M059J (cell line): ENCODE data around the gene CHAT. TPM values are rescaled to one million over a fixed set of nuclear protein-coding genes. Genes with fewer than 3 reads are reported as not detected.
A peak's percentile ranks its signal among the peaks of the same experiment; 100 is the strongest.

Source experiments
- DNase-seq: peaks from one replicate; pipeline ENCODE4 v3.0.0-alpha.2; 2012; ENCODE audit warnings: low read depth
- total RNA-seq: library from RNA; depleted of rRNA; stranded (reverse); fragments of >200 nt; shearing (Covaris generic); gene quantifications from 2 replicates; pipeline ENCODE4 v1.2.3, GENCODE V29; 2014

Gene CHAT
- total RNA-seq, 1 experiment from 2014 or later = not detected

GRCh38 chr10:49597426-49598163, 16.2 kb upstream of the CHAT start:
- DNase-seq = no peak

GRCh38 chr10:49598164-49598856, 15.5 kb upstream of the CHAT start:
- DNase-seq = no peak

DNA sequence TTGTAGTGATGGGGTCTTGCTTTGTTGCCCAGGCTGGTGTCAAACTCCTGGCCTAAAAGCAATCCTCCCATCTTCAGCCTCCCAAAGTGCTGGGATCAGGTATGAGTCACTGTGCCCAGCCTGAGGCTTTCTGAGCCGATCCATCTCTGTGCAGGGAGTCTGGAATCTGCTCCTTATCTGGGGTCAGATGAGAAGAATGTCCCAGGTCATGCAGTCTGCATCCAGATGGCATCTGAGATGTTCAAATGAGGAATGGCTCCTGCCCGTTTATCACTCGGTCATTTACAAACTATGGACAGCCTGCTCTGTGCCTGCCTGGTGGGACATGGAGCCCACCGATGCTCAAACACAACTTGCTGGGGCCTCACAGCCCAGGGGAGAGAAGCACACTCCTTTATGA, 14.9 kb upstream of the CHAT start:
- peak; percentile 78 for DNase-seq

DNA sequence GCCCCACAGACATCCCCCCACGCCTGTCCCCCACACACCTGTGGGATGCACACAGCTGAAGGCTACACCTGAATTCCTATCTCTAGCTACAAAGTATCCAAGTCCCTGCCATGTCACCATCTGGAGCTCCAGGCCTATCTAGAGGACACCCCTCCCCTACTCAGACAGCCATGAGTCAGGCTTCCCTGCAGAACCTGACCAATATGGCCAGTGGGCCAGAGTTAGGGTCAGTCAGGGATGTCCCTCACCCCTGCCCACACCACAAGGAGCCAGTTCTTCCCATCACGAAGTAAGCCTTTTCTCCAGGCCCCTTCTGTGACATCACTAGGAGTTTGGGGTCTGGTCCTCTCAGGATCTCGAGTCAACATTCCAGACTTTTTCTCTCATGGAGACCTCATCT, 14.3 kb upstream of the CHAT start:
- DNase-seq = no peak

DNA sequence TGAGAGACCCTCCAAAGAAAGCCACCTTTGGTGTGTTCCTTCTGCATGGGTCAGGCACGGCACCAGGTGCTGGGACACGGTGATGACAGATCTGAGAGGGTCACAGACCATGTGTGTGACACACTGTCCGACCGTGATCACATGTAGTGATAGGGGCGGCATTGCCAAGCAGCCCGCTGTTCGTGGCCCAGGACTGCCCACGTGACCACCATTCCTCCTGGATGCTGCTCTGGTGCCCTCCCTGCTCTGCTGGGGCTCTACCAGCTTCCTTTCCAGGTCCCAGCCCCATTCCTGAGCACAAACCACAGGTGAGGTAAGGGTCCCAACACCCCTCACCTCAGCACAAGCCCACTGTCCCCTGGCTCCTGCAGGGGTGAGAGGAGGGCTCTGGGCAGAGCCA, 13.8 kb upstream of the CHAT start:
- DNase-seq = no peak

DNA sequence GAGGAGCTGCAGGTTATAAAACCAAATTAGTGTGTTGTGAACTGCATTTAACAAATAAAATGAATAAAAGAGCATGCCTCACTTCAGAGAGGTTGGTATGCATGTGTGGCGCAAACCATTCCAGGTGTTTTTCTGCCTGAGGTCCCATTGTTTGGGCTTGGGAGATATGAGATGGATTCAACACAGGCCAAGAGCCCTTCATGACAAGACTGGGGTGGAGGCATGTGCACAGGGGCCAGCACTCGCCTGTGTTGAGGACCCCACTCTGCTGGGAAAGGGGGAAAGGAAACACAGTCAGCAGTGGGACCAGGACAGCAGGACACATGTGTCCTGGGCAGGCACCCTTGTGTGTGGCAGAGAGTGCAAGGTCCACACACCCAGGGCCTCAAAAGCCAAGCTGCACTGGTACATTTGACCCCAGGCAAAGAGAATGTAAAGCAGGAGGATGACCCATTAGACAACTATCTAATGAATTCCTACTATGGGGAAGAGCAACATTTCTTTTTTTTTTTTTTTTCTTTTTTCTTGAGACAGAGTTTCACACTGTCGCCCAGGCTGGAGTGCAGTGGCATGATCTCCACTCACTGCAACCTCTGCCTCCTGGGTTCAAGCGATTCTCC, 12.9 kb upstream of the CHAT start:
- peak; percentile 46 for DNase-seq

GRCh38 chr10:49601857-49602256, 12.0 kb upstream of the CHAT start:
- DNase-seq = peak; percentile 81

DNA sequence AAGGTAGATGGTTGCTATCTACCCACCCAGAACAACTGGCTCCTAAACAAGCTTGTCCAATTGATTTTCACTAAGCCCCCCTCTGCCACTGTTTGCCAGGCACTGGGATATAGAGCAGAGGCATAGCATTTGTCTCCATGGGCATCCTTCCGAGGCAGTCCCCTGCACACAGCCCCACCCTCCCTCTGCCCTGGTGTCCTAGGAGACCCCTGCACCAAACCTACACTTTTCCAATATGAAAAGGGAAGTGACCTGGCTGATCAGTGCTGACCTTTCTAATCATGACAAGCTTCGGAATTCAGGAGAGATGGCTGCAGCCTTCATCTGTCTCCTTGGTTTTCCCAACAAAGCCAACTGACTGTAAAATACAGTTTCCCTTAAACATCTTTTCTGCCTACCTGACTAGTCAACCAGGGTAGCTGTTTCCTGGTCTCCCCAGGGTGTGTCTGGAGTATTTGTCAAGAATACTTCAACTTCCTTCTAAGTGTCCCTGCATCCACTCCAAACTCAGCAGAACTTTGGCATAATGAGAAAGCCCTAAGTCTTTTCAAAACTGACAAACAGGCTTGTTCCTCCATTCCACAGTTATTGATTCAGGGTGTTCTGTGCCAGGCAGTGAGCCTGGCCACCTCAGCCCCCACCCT, 11.3 kb upstream of the CHAT start:
- no peak for DNase-seq

DNA sequence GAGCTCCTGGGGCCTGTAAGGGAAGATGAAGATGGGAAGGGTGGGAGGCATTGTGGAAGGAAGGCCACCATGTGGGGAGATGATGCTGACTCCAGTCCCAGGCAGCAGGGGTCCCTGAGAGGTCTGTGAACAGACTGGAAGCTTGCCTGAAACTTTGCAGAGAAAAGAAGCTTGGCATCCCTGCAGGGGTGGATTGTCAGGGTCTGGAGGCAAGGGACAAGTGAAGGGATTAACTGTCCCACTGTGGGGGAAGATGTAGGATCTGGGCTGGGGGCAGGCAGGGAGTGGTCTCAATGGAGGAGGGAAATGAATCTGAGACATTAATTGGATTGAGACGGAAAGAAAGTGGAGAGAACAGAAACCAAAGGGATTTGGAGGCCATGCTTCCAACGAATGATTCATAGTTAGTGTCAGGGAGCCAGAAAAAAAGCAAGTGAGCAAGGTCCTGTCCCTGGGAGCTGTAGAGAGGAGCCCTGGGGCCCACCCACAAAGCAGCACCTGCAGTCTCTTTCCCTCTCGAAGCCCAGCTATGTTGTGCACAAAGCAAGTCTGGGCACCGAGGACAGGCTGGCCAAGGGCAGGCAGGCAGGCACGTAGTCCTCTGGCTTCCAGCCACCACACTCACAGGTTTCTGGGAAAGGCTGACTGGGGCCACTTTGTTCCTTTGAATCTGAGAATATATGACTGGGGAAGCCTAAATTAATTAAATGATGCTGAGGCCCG, 8.5 kb upstream of the CHAT start:
- no peak for DNase-seq

GRCh38 chr10:49605939-49606509, 7.8 kb upstream of the CHAT start:
- DNase-seq = no peak

GRCh38 chr10:49606981-49607535, 6.8 kb upstream of the CHAT start:
- peak; percentile 68 for DNase-seq

DNA sequence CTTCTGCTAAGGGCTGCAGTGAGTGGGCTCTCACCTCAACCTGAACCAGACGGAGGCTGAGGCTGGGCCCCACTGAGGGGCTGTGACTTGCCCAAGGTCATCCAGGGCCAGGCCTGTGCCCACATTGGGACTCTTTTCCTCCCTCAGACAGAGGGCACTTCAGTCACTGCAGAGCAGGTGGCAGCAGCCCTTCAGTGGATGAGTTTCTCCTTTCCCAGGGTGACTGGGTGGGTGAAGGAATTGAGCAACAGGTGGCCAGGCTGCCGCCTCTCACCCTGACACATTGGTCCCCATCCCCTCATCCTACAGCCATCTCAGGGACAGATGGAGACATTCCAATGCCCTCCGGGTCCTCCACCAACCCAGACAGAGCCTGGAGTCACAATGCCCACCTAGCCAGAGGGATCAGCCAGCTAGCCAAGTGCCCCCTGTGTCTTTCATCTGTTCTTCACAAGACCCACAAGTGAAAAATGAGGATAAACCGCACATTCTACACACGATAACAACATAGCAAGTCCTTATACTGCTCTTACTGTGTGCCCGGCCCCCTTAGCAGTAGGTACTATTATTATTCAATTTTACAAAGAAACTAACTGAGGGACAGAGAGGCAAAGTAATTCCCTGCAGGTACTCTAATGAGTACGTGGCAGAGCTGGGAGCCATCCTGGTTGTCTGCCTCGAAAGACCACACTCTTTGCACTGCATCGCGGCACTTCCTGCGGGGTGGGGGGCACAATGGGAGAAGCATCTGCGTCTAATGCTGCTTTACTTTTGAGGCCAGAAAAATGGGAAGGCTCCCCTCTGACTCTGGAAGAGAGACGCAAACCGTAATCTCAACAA, 5.5 kb upstream of the CHAT start:
- DNase-seq = no peak

- DNase-seq = no peak
Observed at GRCh38 chr10:49609006-49609282, 4.9 kb upstream of the CHAT start.

DNA sequence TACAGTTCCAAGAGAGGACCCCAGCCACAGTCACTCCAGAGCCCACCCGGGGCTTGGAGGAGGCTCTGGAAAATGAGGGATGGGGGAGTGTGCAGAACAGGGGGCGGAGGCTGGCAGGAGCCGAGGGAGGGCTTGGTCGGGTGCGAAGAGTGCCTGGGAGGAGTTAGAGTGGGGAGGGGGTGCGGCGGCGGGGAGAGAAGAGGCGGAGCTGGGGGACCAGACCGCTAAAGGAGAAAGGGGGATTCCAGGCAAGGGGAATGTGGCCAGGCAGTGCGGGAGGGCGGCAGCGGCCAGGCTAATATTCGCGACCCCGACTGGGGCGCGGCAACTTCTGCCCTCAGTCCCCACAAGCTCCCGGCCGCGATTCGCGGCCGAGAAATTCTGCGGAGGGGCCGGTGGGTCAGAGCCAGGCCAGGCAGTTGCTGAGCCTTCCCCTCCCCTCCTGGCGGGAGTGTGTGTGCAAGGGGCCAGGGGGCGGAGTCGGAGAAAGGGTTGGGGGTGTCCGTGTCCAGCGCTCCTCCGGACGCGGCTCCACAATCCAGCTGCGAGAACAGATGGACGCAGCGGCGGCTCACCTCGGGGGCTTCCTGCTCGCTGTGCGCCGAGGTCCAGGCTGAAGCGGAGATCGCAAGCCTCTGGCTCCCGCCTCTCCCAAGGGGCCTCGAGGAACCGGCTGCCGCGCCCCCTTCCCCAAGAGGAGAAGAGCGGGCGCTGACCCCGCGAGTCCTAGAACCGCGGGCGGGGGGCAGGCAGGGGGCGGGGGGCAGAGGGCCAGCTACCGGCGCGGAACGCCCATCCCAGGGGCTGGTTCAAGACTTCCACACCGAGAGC, 4.3 kb upstream of the CHAT start:
- no peak for DNase-seq

- no peak for DNase-seq
Observed at GRCh38 chr10:49610114-49610457, 3.8 kb upstream of the CHAT start, which contains the start of gene SLC18A3. Gene SLC18A3, plus strand, starts transcription at chr10:49610310. Its CDS starts 431 bp downstream, at chr10:49610741.

- DNase-seq = no peak
Observed at GRCh38 chr10:49610458-49611165, 3.2 kb upstream of the CHAT start.

DNA sequence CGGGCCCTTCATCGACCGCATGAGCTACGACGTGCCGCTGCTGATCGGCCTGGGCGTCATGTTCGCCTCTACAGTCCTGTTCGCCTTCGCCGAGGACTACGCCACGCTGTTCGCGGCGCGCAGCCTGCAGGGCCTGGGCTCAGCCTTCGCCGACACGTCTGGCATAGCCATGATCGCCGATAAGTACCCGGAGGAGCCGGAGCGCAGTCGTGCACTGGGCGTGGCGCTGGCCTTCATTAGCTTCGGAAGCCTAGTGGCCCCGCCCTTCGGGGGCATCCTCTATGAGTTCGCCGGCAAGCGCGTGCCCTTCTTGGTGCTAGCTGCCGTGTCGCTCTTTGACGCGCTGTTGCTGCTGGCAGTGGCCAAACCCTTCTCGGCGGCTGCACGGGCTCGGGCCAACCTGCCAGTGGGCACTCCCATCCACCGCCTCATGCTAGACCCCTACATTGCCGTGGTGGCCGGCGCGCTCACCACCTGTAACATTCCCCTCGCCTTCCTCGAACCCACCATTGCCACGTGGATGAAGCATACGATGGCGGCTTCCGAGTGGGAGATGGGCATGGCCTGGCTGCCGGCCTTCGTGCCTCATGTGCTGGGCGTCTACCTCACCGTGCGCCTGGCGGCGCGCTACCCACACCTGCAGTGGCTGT, 2.5 kb upstream of the CHAT start:
- DNase-seq = no peak

DNA sequence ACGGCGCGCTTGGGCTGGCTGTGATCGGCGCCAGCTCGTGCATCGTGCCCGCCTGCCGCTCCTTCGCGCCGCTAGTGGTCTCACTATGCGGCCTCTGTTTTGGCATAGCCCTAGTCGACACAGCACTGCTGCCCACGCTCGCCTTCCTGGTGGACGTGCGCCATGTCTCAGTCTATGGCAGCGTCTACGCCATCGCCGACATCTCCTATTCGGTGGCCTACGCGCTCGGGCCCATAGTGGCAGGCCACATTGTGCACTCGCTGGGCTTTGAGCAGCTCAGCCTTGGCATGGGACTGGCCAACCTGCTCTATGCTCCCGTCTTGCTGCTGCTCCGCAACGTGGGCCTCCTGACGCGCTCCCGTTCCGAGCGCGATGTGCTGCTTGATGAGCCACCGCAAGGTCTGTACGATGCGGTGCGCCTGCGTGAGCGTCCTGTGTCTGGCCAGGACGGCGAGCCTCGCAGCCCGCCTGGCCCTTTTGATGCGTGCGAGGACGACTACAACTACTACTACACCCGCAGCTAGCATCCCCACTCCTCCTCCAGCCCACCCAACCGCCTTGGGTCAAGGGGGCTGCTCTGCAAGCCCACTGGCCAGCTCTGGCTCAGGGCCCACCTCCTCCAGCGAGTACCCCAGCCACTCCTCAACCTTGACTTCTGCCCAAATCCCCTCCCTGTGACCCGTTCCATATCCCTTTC, 1.9 kb upstream of the CHAT start:
- DNase-seq = no peak
